SK-N-SH (cell line): Measurements from ENCODE around the gene ITGA8. TPM values are rescaled to one million over a fixed set of nuclear protein-coding genes. Genes with fewer than 3 reads are reported as not detected.

ENCODE experiments used
- CTCF ChIA-PET: fragments of 300-600, 350-600 bp; formaldehyde crosslinking; extraction: SDS; loops from one replicate; lab custom pipeline; 2021; lab: Yijun Ruan, JAX
- POLR2A ChIA-PET: fragments of 350-600 bp; sonication (Branson Sonifier 250); formaldehyde crosslinking; extraction: SDS; loops from one replicate; lab custom pipeline; 2020; ENCODE audit warnings: antibody characterized with exemption, inconsistent platforms; lab: Yijun Ruan, JAX
- DNase-seq: peaks from one replicate; pipeline ENCODE4 v3.0.0; 2012
- H2AFZ ChIP-seq: fragments of 200-600 bp; sonication (generic); 2 replicates; pipeline ENCODE4 v1.8.1; 2016; ENCODE audit warnings: antibody characterized with exemption, mild to moderate bottlenecking, low read depth
- H3F3A ChIP-seq: fragments of 200-600 bp; sonication (generic); replicated peaks from 2 replicates; pipeline ENCODE3; 2016; ENCODE audit warnings: antibody characterized with exemption, mild to moderate bottlenecking; ENCODE audit not compliant: insufficient read depth
- H3K27ac ChIP-seq, 2 experiments: fragments of 200-500 bp in 1 of 2; fragments of 200-600 bp in 1 of 2; sonication (Bioruptor generic) in 1 of 2; sonication (generic), shearing (Covaris generic) in 1 of 2; 2 replicates each; pipeline versions ENCODE4 v1.5.1 to v1.6.1; 2014 to 2016; ENCODE audit warnings: low read depth in 2 of 2, inconsistent platforms in 1 of 2, low read length in 1 of 2, mild to moderate bottlenecking in 1 of 2, mixed read lengths in 1 of 2
- H3K27me3 ChIP-seq: fragments of 200-600 bp; sonication (generic), shearing (Covaris generic); 2 replicates; pipeline ENCODE4 v1.6.1; 2016; ENCODE audit warnings: mixed run types; ENCODE audit not compliant: insufficient read depth
- H3K36me3 ChIP-seq, 2 experiments: fragments of 200-500 bp in 1 of 2; fragments of 200-600 bp in 1 of 2; sonication (Bioruptor generic) in 1 of 2; sonication (generic) in 1 of 2; replicated peaks in 1 of 2; 2 replicates each; pipeline versions ENCODE3 to v1.5.1; 2014 to 2016; ENCODE audit warnings: low read length in 1 of 2, mild to moderate bottlenecking in 1 of 2; ENCODE audit not compliant: insufficient read depth in 2 of 2, control insufficient read depth in 1 of 2
- H3K4me1 ChIP-seq, 2 experiments: fragments of 200-500 bp in 1 of 2; fragments of 200-600 bp in 1 of 2; sonication (Bioruptor generic) in 1 of 2; sonication (generic), shearing (Covaris generic) in 1 of 2; 2 replicates each; pipeline versions ENCODE4 v1.5.1 to v1.6.1; 2014 to 2016; ENCODE audit warnings: low read depth in 1 of 2, low read length in 1 of 2, mixed run types in 1 of 2; ENCODE audit not compliant: insufficient read depth in 2 of 2, control insufficient read depth in 1 of 2
- H3K4me2 ChIP-seq: fragments of 200-600 bp; sonication (generic), shearing (Covaris generic); 2 replicates; pipeline ENCODE4 v1.6.1; 2017; ENCODE audit warnings: mixed run types
- H3K4me3 ChIP-seq, 2 experiments: fragments of 200-500 bp in 1 of 2; fragments of 200-600 bp in 1 of 2; sonication (Bioruptor generic) in 1 of 2; sonication (generic), shearing (Covaris generic) in 1 of 2; 2 replicates each; pipeline versions ENCODE4 v1.5.1 to v1.8.1; 2014 to 2016; ENCODE audit warnings: low read depth in 2 of 2, inconsistent platforms in 1 of 2, low read length in 1 of 2, mild to moderate bottlenecking in 1 of 2, mixed read lengths in 1 of 2, moderate library complexity in 1 of 2
- H3K79me2 ChIP-seq: fragments of 200-600 bp; sonication (generic); 2 replicates; pipeline ENCODE4 v1.8.1; 2017; ENCODE audit warnings: mild to moderate bottlenecking; ENCODE audit not compliant: insufficient read depth
- H3K9ac ChIP-seq: fragments of 200-600 bp; sonication (generic); 2 replicates; pipeline ENCODE4 v1.6.1; 2017; ENCODE audit warnings: mixed run types
- H3K9me2 ChIP-seq: fragments of 200-600 bp; sonication (generic); 2 replicates; pipeline ENCODE4 v1.6.1; 2017; ENCODE audit warnings: mixed run types
- H3K9me3 ChIP-seq: fragments of 200-600 bp; sonication (generic); 2 replicates; pipeline ENCODE4 v1.6.1; 2017; ENCODE audit warnings: mixed run types, mild to moderate bottlenecking, moderate library complexity
- H4K20me1 ChIP-seq: fragments of 200-600 bp; sonication (generic); 2 replicates; pipeline ENCODE4 v1.6.1; 2017; ENCODE audit warnings: mild to moderate bottlenecking, mixed run types; ENCODE audit not compliant: insufficient read depth
- CHD2 ChIP-seq: fragments of 150-350 bp; IDR thresholded peaks from 2 replicates; pipeline ENCODE4 v1.6.1; 2018; ENCODE audit warnings: low read length; ENCODE audit not compliant: partially characterized antibody
- ELF1 ChIP-seq: IDR thresholded peaks from 2 replicates; pipeline ENCODE4 v1.4.0; 2012
- EZH2phosphoT487 ChIP-seq: fragments of 200-600 bp; sonication (generic); IDR thresholded peaks from 2 replicates; pipeline ENCODE4 v1.6.1; 2017; ENCODE audit warnings: low read depth, mixed run types, mild to moderate bottlenecking, antibody characterized with exemption, moderate library complexity, borderline replicate concordance
- FOSL2 ChIP-seq: IDR thresholded peaks from 2 replicates; pipeline ENCODE4 v1.4.0; 2012; ENCODE audit warnings: low read depth, mild to moderate bottlenecking, moderate library complexity, borderline replicate concordance
- FOXJ3 ChIP-seq: sonication (generic); formaldehyde crosslinking; IDR thresholded peaks from 2 replicates; pipeline ENCODE4 v1.5.1; 2020; ENCODE audit warnings: mild to moderate bottlenecking, missing genetic modification reagents
- FOXM1 ChIP-seq: IDR thresholded peaks from 2 replicates; pipeline ENCODE4 v1.4.0; 2012; ENCODE audit warnings: low read depth, mild to moderate bottlenecking
- GABPA ChIP-seq: IDR thresholded peaks from 2 replicates; pipeline ENCODE4 v1.4.0; 2012; ENCODE audit warnings: low read depth, mild to moderate bottlenecking
- GATA2 ChIP-seq: sonication (generic); formaldehyde crosslinking; IDR thresholded peaks from 2 replicates; pipeline ENCODE4 v1.5.0; 2020; ENCODE audit warnings: mild to moderate bottlenecking, missing genetic modification reagents
- JUND ChIP-seq: IDR thresholded peaks from 2 replicates; pipeline ENCODE4 v1.4.0; 2012
- PBX3 ChIP-seq: IDR thresholded peaks from 2 replicates; pipeline ENCODE4; 2012
- RFX5 ChIP-seq: IDR thresholded peaks from 2 replicates; pipeline ENCODE4 v1.6.1; 2012; ENCODE audit warnings: mild to moderate bottlenecking, improper control_type of control experiment, low read length
- SMC3 ChIP-seq: IDR thresholded peaks from 2 replicates; pipeline ENCODE4 v1.6.1; 2012; ENCODE audit warnings: low read depth, low read length, improper control_type of control experiment
- TEAD4 ChIP-seq: IDR thresholded peaks from 2 replicates; pipeline ENCODE4 v1.4.0; 2012; ENCODE audit warnings: mild to moderate bottlenecking, borderline replicate concordance; ENCODE audit not compliant: insufficient read depth
- ZBTB33 ChIP-seq: IDR thresholded peaks from 2 replicates; pipeline ENCODE4 v1.4.0; 2012; ENCODE audit warnings: low read depth, borderline replicate concordance
- WGBS: methylation state at CpG from one replicate; pipeline ENCODE4 v1.1.6; 2017; ENCODE audit warnings: low lambda C conversion rate; 5-methylcytosine and 5-hydroxymethylcytosine counted together
- polyA plus RNA-seq, 3 experiments: library from polyadenylated mRNA; depleted of rRNA; stranded (reverse); fragments of >200 nt; gene quantifications; 2 replicates each; pipeline ENCODE4 v1.2.3, GENCODE V29; 2012
- TF ChIP-seq, protein P1 (sequence below): IDR thresholded peaks from 2 replicates; pipeline ENCODE4 v1.6.1; 2012; ENCODE audit warnings: mild to moderate bottlenecking, low read depth, low read length, moderate library complexity
- TF ChIP-seq, protein P2 (sequence below): fragments of 150-350 bp; IDR thresholded peaks from 2 replicates; pipeline ENCODE4 v1.6.1; 2016; ENCODE audit warnings: mild to moderate bottlenecking, low read depth, low read length

The ITGA8 gene
- polyA plus RNA-seq, 1 of the 3 experiments (the other 2 are of a cell fraction) = not detected

- no peaks in the 10 kb centered on the region for H3K9me3 ChIP-seq
- no peak overlapping the region for H2AFZ ChIP-seq
- no peak overlapping the region for H3K4me2 ChIP-seq
- no peaks in the 10 kb centered on the region for H4K20me1 ChIP-seq
- H3K27me3 ChIP-seq = no peaks in the 10 kb centered on the region
- H3K4me1 ChIP-seq = no peaks in the 10 kb centered on the region
- no peaks in the 10 kb centered on the region for H3K79me2 ChIP-seq
- CTCF ChIA-PET = interaction anchor here (1.1 kb wide), 1 partner anchor 277 kb away, joined by 4 read pairs; no protein-coding TSS in a partner anchor
- 58% methylated on average over 10 of the region's 10 CpGs for WGBS
- TF ChIP-seq RFX5 (no peak), FOSL2 (no peak), GABPA (no peak), SMC3 (no peak), JUND (no peak), FOXM1 (no peak), EZH2phosphoT487 (no peak), CHD2 (no peak)
- TF ChIP-seq, protein P1, sequence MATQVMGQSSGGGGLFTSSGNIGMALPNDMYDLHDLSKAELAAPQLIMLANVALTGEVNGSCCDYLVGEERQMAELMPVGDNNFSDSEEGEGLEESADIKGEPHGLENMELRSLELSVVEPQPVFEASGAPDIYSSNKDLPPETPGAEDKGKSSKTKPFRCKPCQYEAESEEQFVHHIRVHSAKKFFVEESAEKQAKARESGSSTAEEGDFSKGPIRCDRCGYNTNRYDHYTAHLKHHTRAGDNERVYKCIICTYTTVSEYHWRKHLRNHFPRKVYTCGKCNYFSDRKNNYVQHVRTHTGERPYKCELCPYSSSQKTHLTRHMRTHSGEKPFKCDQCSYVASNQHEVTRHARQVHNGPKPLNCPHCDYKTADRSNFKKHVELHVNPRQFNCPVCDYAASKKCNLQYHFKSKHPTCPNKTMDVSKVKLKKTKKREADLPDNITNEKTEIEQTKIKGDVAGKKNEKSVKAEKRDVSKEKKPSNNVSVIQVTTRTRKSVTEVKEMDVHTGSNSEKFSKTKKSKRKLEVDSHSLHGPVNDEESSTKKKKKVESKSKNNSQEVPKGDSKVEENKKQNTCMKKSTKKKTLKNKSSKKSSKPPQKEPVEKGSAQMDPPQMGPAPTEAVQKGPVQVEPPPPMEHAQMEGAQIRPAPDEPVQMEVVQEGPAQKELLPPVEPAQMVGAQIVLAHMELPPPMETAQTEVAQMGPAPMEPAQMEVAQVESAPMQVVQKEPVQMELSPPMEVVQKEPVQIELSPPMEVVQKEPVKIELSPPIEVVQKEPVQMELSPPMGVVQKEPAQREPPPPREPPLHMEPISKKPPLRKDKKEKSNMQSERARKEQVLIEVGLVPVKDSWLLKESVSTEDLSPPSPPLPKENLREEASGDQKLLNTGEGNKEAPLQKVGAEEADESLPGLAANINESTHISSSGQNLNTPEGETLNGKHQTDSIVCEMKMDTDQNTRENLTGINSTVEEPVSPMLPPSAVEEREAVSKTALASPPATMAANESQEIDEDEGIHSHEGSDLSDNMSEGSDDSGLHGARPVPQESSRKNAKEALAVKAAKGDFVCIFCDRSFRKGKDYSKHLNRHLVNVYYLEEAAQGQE = no peak
- no peaks in the 10 kb centered on the region for H3K36me3 ChIP-seq
- no peak overlapping the region for H3K4me3 ChIP-seq
- H3F3A ChIP-seq = no peaks in the 10 kb centered on the region
- H3K9me2 ChIP-seq = no peaks in the 10 kb centered on the region
- no peak overlapping the region for H3K9ac ChIP-seq
- POLR2A ChIA-PET = no interaction called here
- H3K27ac ChIP-seq = no peak overlapping the region
- DNase-seq = no peak
Observed at GRCh38 chr10:15738270-15738925, 18.7 kb upstream of the ITGA8 start.

DNA sequence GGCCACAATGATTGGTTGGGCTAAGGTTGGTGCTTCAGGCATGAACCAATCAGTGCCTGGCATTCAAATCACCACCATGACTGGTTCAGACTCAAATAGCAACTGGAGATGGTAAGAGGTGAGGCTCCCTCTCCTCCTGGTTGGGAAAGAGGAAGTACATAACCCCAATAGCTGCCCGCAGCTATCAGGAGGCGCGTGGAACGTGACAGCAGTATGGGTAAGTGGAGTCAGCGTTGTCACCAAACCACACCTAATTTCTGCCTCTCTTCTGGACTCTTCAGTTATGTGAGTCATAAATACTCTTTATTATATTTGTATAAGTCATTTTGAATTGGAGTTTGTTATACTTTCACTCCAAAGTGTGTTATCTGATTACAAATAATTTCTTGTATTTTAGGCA is 17.9 kb upstream of the ITGA8 start:
- WGBS = 71% methylated on average over 5 of the region's 5 CpGs
- CTCF ChIA-PET = no interaction called here
- TF ChIP-seq JUND (no peak), TEAD4 (no peak), GATA2 (CRISPR knock-in tag) (no peak), PBX3 (no peak), FOXJ3 (CRISPR knock-in tag) (no peak), ZBTB33 (no peak), ELF1 (no peak)
- TF ChIP-seq, protein P2, sequence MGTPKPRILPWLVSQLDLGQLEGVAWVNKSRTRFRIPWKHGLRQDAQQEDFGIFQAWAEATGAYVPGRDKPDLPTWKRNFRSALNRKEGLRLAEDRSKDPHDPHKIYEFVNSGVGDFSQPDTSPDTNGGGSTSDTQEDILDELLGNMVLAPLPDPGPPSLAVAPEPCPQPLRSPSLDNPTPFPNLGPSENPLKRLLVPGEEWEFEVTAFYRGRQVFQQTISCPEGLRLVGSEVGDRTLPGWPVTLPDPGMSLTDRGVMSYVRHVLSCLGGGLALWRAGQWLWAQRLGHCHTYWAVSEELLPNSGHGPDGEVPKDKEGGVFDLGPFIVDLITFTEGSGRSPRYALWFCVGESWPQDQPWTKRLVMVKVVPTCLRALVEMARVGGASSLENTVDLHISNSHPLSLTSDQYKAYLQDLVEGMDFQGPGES = no peak
- TF ChIP-seq, protein P1 = no peak

More for the DNA sequence above, 17.9 kb upstream of the ITGA8 start:
- Histone ChIP-seq H3K4me2 (no peak overlapping the region), H2AFZ (no peak overlapping the region), H3K4me3 (no peak overlapping the region), H4K20me1 (no peaks in the 10 kb centered on the region), H3K9me3 (no peaks in the 10 kb centered on the region), H3K4me1 (no peaks in the 10 kb centered on the region), H3K36me3 (no peaks in the 10 kb centered on the region), H3K9me2 (no peaks in the 10 kb centered on the region), H3K9ac (no peak overlapping the region), H3K27ac (no peak overlapping the region), H3K79me2 (no peaks in the 10 kb centered on the region), H3K27me3 (no peaks in the 10 kb centered on the region), H3F3A (no peaks in the 10 kb centered on the region)
- POLR2A ChIA-PET = no interaction called here
- DNase-seq = no peak
